ENCODE results near the gene FAM98B. TPM values are rescaled to one million over a fixed set of nuclear protein-coding genes. Genes with fewer than 3 reads are reported as not detected.
A peak's percentile ranks its signal among the peaks of the same experiment; 100 is the strongest.

The FAM98B gene
- total RNA-seq, 2 experiments from 2014 or later, result 51.0 to 61.8 TPM

- no peak for ATAC-seq
- POLR2A ChIA-PET, result interaction anchor here (0.7 to 2.5 kb wide), 13 partner anchors 8 to 162 kb away, joined by 3 to 16 read pairs (median 4); partner anchors contain the start of gene RASGRP1
- TF ChIP-seq CTCF (IDR thresholded peaks at IDR 0.05), result no peak
- peaks cover 6% of the 10 kb centered on the region for H3K9me3 Mint-ChIP-seq
- CTCF ChIA-PET, result interaction anchor here (0.9 to 7.5 kb wide), 8 partner anchors 12 to 165 kb away, joined by 3 to 68 read pairs (median 4); no protein-coding TSS in a partner anchor
- no peaks in the 10 kb centered on the region for H3K27me3 Mint-ChIP-seq
- DNase-seq, result no peak
- H3K4me3 Mint-ChIP-seq, result no peak overlapping the region
- H3K27ac Mint-ChIP-seq, result peak overlapping the region; percentile 97
- intact Hi-C loops (cut with micrococcal nuclease), result no loop called here
- H3K36me3 Mint-ChIP-seq (ENCODE audit: low read depth), result peaks cover 92% of the 10 kb centered on the region
- H3K4me1 Mint-ChIP-seq (ENCODE audit: low read depth), result peaks cover 100% of the 10 kb centered on the region
Measured at GRCh38 chr15:38533926-38534325, 80.0 kb downstream of the FAM98B start.

- no peak for ATAC-seq
- Mint-ChIP-seq H3K36me3 (ENCODE audit: low read depth) (peaks cover 89% of the 10 kb centered on the region), H3K4me3 (no peak overlapping the region), H3K27me3 (no peaks in the 10 kb centered on the region), H3K27ac (peak overlapping the region; percentile 97), H3K9me3 (peaks cover 2% of the 10 kb centered on the region), H3K4me1 (ENCODE audit: low read depth) (peaks cover 100% of the 10 kb centered on the region)
- DNase-seq, result no peak
- POLR2A ChIA-PET, result interaction anchor here (1.0 to 2.4 kb wide), 7 partner anchors 9 to 155 kb away, joined by 3 to 16 read pairs (median 4); partner anchors contain the start of gene RASGRP1
- TF ChIP-seq CTCF (IDR thresholded peaks at IDR 0.05), result no peak
- intact Hi-C loops (cut with micrococcal nuclease), result no loop called here
- CTCF ChIA-PET, result interaction anchor here (0.8 to 7.5 kb wide), 10 partner anchors 9 to 165 kb away, joined by 3 to 68 read pairs (median 4); no protein-coding TSS in a partner anchor
Measured at GRCh38 chr15:38534691-38535090, 80.8 kb downstream of the FAM98B start.

- H3K36me3 Mint-ChIP-seq (ENCODE audit: low read depth), result peaks cover 87% of the 10 kb centered on the region
- no peak overlapping the region for H3K4me3 Mint-ChIP-seq
- intact Hi-C loops (cut with micrococcal nuclease), result no loop called here
Measured at GRCh38 chr15:38535491-38536200, 81.7 kb downstream of the FAM98B start.

GRCh38 chr15:38536201-38536676, 82.3 kb downstream of the FAM98B start:
- peaks cover 86% of the 10 kb centered on the region for H3K36me3 Mint-ChIP-seq (ENCODE audit: low read depth)
- ChIA-PET CTCF (interaction anchor here (1.3 to 7.5 kb wide), 4 partner anchors 8 to 152 kb away, joined by 3 to 68 read pairs (median 5); no protein-coding TSS in a partner anchor), POLR2A (interaction anchor here (2.4 kb wide), 1 partner anchor 153 kb away, joined by 16 read pairs; no protein-coding TSS in a partner anchor)
- DNase-seq, result no peak
- no peak for TF ChIP-seq CTCF (IDR thresholded peaks at IDR 0.05)
- no peaks in the 10 kb centered on the region for H3K27me3 Mint-ChIP-seq
- intact Hi-C loops (cut with micrococcal nuclease), result no loop called here
- peak overlapping the region; percentile 97 for H3K27ac Mint-ChIP-seq
- peaks cover 98% of the 10 kb centered on the region for H3K4me1 Mint-ChIP-seq (ENCODE audit: low read depth)
- H3K4me3 Mint-ChIP-seq, result no peak overlapping the region
- ATAC-seq, result no peak
- H3K9me3 Mint-ChIP-seq, result peaks cover 2% of the 10 kb centered on the region

More at GRCh38 chr15:38535491-38536200, 81.7 kb downstream of the FAM98B start:
- Mint-ChIP-seq H3K4me1 (ENCODE audit: low read depth) (peaks cover 99% of the 10 kb centered on the region), H3K27ac (peak overlapping the region; percentile 97), H3K9me3 (peaks cover 2% of the 10 kb centered on the region), H3K27me3 (no peaks in the 10 kb centered on the region)
- ChIA-PET CTCF (interaction anchor here (0.8 to 7.5 kb wide), 6 partner anchors 8 to 152 kb away, joined by 3 to 68 read pairs (median 4); no protein-coding TSS in a partner anchor), POLR2A (interaction anchor here (0.7 to 2.4 kb wide), 6 partner anchors 10 to 154 kb away, joined by 3 to 16 read pairs (median 4); no protein-coding TSS in a partner anchor)
- ATAC-seq (no peak), DNase-seq (no peak)
- no peak for TF ChIP-seq CTCF (IDR thresholded peaks at IDR 0.05)

Other genes starting within 250 kb of the FAM98B start
- under 1 TPM; 0.77 to 0.96 TPM for gene SPRED1, start 201.3 kb upstream of the FAM98B start, total RNA-seq
- 100 to 1,000 TPM; 105 to 106 TPM for gene RASGRP1, start 110.7 kb downstream of the FAM98B start, total RNA-seq